HG03175 (cell line): ENCODE results near the gene BACE1-AS.

ENCODE experiments used
- ATAC-seq: cut with Tn5 transposase; IDR thresholded peaks from one replicate; pipeline ENCODE4 v1.9.1; 2021; ENCODE audit warnings: mild to moderate bottlenecking, moderate library complexity; ENCODE audit not compliant: unreplicated experiment

BACE1-AS gene

DNA sequence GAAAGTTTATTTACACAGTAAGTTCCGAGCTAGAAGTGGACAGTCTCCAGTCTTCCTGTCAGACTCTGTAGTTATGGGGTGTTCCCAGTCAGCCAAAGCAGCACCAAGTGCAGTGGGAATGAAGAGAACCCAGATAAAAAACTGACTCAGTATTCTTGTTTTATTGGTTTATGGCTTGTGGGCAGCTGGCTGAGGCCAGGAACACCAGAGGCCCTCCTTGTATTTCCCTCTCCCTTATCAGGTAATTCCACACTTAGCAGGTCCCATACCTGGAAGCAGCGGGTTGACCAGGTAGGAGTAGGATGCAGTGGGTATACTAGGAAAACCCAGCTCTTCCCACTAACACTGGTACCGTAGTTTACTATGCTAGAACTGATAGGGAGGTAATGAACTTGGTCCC, 3.5 kb upstream of the BACE1-AS start:
- ATAC-seq, result no peak

GRCh38 chr11:117289795-117290194, 1.4 kb upstream of the BACE1-AS start:
- ATAC-seq, result no peak

DNA sequence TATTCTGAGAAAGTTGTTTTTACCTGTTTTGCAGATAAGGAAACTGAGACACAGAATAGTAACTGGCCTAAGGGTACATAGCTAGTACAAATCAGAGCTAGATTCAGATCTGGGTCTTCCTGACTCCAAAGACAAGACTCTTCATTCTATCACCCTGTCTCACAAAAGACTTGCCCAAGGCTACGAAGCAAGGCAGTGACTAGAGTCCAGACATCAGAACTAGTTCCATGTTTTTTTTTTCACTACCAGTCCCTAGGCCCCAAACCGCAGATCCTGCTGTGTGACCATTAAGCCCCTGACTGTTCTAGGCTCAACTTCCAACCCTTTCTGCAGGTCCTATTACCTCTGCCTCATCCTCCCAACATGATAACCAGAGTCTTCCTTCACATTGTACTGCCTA, 1.5 kb downstream of the BACE1-AS start:
- ATAC-seq, result no peak

GRCh38 chr11:117295438-117296137, 4.4 kb downstream of the BACE1-AS start:
- ATAC-seq, result no peak

- no peak for ATAC-seq
Measured at GRCh38 chr11:117296881-117297280, 5.7 kb downstream of the BACE1-AS start.

DNA sequence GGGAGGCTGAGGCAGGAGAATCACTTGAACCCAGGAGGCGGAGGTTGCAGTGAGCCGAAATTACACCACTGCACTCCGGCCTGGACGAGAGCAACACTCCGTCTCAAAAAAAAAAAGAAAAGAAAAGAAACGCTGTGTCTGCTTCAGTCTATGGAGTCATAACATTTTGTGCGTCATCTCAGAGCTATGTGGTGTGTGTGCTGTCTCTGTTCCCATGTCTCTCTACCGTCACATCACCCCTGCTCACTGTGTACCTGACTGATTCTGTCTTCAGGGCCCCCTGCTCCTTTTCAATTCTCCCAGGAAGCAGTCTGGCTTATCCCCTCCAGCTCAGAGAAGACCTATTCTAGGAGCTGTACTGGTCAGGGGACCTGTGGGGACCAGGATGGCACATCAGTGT, 7.0 kb downstream of the BACE1-AS start:
- ATAC-seq, result no peak

- no peak for ATAC-seq
Measured at GRCh38 chr11:117299351-117300282, 8.5 kb downstream of the BACE1-AS start.

- ATAC-seq, result no peak
Measured at GRCh38 chr11:117300283-117300663, 9.1 kb downstream of the BACE1-AS start.

DNA sequence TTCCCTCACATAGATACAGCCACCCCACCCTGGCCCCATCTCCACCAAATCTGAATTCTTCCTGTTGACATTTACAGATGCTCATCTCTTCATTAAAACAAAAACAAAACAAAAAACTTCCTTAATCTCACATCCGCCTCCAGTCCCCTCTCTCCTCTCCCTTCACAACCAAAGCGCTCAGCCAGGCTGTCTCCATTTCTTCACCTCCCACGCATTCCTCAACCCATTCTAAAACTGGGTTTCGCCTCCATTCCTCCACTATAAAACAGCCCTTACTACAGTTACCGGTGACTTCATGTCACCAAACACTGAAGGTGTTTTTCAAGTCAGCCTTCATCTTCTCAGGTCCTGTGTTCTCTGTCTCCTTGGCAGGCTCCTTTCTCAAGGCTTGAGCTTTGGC, 9.6 kb downstream of the BACE1-AS start:
- no peak for ATAC-seq

DNA sequence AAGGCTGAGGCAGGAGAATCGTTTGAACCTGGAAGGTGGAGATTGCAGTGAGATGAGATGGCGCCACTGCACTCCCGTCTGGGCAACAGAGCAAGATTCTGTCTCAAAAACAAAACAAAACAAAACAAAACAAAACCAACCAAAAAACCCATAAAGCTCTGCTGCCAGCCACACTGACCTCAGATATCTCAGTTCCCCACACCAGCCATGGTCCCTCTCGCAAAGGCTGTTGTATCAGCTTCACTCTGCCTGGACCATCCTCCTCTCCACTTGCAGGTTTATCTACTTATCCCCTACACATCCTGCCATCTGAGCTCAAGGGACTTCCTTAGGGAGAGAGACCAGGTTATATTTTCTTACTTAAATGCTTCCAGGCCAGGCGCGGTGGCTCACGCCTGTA, 11.1 kb downstream of the BACE1-AS start:
- no peak for ATAC-seq

GRCh38 chr11:117303101-117303500, 12.0 kb downstream of the BACE1-AS start:
- ATAC-seq, result no peak

DNA sequence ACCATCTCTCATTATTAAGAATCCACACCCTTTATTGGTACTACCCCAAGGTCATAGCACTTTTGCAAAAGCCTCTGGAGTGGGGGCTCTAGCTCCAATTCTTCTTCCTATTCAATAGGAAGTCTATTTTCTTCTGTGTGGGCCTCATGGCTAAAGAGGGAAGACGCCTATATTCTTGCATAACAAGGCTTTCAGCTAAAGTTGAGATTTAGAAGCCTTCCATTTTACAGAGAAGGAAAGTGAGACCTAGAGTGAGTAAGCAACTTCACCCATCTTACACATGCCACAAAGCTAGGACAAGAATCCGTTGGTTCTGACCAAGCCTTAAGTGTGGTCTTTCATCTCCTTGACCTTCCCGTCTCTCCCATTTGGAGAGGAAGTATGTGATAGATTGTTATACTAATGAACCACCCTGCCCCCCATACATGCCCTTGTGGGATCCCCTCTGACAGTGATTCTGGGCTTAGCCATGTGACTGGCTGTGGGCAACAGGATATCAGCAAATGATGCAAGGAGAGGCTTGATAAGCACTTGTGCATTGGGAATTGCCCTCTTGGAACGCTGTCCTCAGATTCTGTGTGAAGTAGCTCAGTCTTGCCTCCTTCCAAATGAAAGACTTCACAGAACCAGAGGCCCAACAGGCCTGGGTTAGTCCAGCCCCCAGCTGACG, 12.6 kb downstream of the BACE1-AS start:
- no peak for ATAC-seq

DNA sequence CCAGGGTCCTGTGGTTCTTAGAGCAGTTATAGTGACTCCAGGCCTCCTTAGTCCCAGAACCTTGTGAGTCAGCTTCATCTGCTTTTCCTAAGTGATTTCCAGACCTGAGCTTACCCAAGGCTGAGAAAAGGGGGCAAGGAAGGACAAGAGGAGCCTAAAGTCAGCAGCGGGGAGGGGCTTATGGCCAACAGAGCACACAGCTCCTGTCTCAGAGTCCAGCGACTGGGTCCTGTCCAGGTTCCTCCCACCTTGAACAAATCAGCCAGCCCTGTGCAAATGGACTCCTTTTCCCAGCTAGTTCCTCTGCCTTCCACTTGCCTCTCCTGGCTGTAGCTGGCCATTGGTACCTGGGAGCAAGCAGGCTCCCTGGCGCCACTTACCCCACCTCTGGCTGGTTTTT, 14.0 kb downstream of the BACE1-AS start:
- no peak for ATAC-seq

DNA sequence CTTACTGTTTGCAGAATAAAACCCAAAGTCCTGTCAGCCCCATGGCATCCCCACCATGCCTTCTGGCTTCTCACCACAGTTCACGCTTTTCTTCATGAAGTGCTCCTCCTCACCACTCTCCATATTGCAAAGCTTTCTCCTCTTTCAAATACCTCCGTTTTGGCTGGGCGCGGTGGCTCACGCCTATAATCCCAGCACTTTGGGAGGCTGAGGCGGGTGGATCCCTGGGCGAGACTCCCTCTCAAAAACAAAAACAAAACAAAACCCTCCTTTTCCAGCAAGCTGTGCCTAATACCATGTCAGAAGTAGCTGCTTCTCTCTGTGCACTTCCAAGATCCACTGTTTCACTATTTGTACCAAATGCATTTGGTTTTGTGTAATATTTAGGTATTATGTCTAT, 18.2 kb downstream of the BACE1-AS start:
- no peak for ATAC-seq

GRCh38 chr11:117313091-117313490, 21.9 kb downstream of the BACE1-AS start:
- no peak for ATAC-seq

- no peak for ATAC-seq
Measured at GRCh38 chr11:117313828-117314768, 23.0 kb downstream of the BACE1-AS start.

DNA sequence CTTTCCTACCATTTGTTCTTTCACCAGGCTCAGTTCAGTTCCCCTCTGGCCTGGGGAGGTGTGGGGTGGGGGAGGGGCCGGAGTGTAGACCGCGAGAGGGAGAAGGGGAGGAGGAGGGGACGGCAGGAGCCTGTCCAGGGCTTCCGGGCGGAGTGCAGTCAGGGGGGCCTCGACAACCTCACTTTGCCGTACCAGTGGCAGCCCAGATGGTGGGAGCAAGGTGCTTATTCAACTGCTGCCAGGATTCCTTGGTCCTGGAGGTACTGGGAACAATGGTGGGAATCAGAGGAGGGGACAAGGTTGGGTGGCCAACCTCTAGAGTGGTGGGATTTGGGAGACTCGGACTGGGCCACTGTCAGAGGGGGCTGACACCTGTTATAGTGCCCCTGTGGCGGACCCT, 23.7 kb downstream of the BACE1-AS start:
- ATAC-seq, result no peak

DNA sequence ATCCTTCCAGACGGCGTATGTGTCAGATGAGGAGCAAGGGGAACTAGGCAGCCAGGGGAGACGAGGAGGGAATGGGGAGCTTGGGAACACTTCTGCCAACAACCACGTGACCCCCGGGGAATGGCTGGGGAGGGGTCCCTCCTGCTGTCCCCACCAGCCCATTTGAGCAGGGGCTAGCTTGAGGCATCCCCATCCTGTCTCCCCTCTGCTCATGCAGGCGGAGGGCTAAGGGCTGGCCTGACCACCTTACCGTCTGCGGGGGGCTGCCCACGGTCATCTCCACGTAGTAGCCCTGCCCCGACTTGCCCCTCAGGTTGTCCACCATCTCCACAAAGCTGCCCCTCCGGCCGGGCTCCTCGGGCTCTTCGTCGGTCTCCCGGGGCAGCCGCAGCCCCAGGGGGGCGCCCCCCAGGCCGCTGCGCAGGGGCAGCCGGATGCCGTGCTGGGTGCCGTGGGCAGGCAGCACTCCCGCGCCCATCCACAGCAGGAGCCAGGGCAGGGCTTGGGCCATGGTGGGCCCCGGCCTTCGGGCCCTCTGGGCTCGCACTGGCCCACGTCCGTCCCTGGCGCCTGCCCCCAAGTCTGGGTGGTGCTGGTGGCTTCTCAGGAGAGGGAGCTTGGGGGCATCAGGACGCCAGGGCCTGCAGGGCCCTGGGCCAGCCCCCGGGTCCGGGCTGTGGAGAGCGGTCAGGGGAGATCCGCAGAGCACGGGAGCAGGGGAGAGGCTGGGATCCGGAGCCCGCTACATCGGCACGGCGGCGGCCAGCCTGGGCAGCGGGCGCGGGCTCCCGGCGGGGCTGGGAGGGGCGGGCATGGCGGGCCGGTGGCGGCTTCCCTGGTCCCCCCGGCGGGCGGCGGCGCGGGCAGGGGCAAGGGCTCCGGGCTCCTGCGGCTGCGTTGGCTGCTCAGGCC, 24.4 kb downstream of the BACE1-AS start:
- ATAC-seq, result no peak

- ATAC-seq, result no peak
Measured at GRCh38 chr11:117316197-117316961, 25.2 kb downstream of the BACE1-AS start, which contains the start of gene BACE1. Gene BACE1 (minus strand): TSS chr11:117316256. CDS start chr11:117315795, 461 bp downstream.
